ENCODE measurements around the gene UVRAG. TPM values are rescaled to one million over a fixed set of nuclear protein-coding genes. Genes with fewer than 3 reads are reported as not detected.

The UVRAG gene
- total and polyA plus RNA-seq, 7 donors = 6.2 to 16.8 (median 13.6) TPM

DNA sequence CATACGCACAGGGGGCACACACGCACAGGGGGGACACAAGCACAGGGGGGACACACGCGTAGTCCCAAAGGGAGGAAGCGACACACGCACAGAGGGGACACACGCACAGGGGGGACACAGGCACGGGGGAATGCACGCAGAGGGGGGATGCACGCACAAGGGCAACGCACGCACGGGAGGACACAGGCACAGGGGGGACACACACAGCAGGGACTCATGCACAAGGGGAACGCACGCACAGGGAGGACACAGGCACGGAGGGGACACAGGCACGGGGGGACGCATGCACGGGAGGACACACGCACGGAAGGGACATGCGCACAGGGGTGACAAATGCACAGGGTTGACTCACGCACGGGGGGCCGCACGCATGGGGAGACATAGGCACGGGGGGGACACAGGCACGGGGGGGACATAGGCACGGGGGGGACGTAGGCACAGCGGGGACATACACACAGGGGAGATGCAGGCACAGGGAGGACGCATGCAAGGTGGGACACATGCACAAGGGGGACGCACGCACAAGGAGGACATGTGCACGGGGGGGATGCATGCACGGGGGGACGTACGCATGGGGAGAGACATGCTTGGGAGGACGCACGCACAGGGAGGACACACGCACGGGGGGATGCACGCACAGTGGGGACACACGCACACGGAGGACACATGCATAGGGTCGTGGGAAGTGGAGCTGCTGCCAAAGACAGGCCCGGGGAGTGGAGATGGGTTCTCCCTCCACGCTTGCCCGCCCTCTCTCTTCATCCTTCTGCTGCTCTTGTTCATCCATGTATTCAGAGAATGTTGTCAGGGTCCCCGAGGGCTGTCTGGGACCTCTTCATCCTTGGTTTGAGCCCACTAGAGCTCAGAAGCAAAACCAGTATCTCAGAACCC is 350.1 kb downstream of the UVRAG start:
- Histone ChIP-seq H3K4me3 (no peak overlapping the region), H3K27ac (no peak overlapping the region), H3K9me3 (no peaks in the 10 kb centered on the region), H3K4me1 (peaks cover 8% of the 10 kb centered on the region), H3K36me3 (ENCODE audit: insufficient read depth in 1 of 2, low read depth in 1 of 2) (no peaks in the 10 kb centered on the region), H3K27me3 (ENCODE audit: insufficient read depth in 3 of 3, low read length in 2 of 3) (no peaks in the 10 kb centered on the region)
- ATAC-seq (no peak), DNase-seq (no peak)
- TF ChIP-seq CTCF (IDR thresholded peaks at IDR 0.05) = no peak
- intact Hi-C loops (cut with DNase I) = loop anchor here in 1 of 2 donors (10.0 kb wide), 1 partner anchor 80 kb away; no protein-coding TSS in a partner anchor
- WGBS, 3 donors = 84 to 88% (median 87%) methylated on average over 46 to 50 of the region's 50 CpGs

GRCh38 chr11:76166314-76166713 is 351.3 kb downstream of the UVRAG start:
- H3K27ac ChIP-seq = no peak overlapping the region
- H3K4me1 ChIP-seq = peaks cover 8% of the 10 kb centered on the region
- DNase-seq = peak in 1 of 2 donors; percentile 36
- ATAC-seq = no peak
- intact Hi-C loops (cut with DNase I) = loop anchor here in 1 of 2 donors (10.0 kb wide), 1 partner anchor 78 kb away; no protein-coding TSS in a partner anchor
- WGBS, 3 donors = 72 to 82% (median 80%) methylated on average over 6 of the region's 6 CpGs
- H3K36me3 ChIP-seq (ENCODE audit: insufficient read depth in 1 of 2, low read depth in 1 of 2) = no peaks in the 10 kb centered on the region
- H3K9me3 ChIP-seq = no peaks in the 10 kb centered on the region
- no peak overlapping the region for H3K4me3 ChIP-seq
- no peak for TF ChIP-seq CTCF (IDR thresholded peaks at IDR 0.05)
- H3K27me3 ChIP-seq (ENCODE audit: insufficient read depth in 3 of 3, low read length in 2 of 3) = no peaks in the 10 kb centered on the region

- Histone ChIP-seq H3K4me3 (no peak overlapping the region), H3K4me1 (no peaks in the 10 kb centered on the region), H3K9me3 (no peaks in the 10 kb centered on the region), H3K27me3 (ENCODE audit: insufficient read depth in 3 of 3, low read length in 2 of 3) (no peaks in the 10 kb centered on the region), H3K36me3 (ENCODE audit: insufficient read depth in 1 of 2, low read depth in 1 of 2) (no peaks in the 10 kb centered on the region), H3K27ac (no peak overlapping the region)
- no peak for DNase-seq
- no peak for TF ChIP-seq CTCF (IDR thresholded peaks at IDR 0.05)
- WGBS, 3 donors = 33 to 54% (median 36%) methylated on average over 13 of the region's 13 CpGs
- intact Hi-C loops (cut with DNase I) = loop anchor here in 1 of 2 donors (10.0 kb wide), 1 partner anchor 77 kb away; no protein-coding TSS in a partner anchor
- ATAC-seq = peak in 1 of 4 donors; percentile 20
Measured at GRCh38 chr11:76167590-76167989, 352.6 kb downstream of the UVRAG start.

DNA sequence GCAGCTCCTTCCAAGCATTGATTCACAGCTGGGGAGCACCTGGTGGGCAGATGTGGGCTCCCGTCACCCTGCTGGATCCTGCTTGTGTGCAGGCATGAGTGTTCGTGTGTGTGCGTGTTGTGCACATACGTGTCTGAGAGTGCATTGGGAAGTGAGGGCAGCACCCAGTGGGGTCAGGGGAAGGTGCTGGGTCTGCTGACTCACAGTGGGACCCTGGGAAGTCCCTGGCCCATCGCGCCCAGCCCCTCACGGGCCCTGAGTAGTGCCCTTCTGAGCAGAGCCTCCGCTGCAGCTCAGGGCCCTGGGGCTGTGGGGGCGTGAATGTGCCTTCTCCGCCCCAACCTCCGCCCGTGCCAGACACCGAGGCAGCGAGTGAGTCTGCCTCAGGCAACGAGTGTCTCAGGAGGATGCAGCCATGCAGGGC is 354.5 kb downstream of the UVRAG start:
- H3K9me3 ChIP-seq = no peaks in the 10 kb centered on the region
- intact Hi-C loops (cut with DNase I) = loop anchor here in 1 of 2 donors (10.0 kb wide), 1 partner anchor 75 kb away; no protein-coding TSS in a partner anchor
- H3K27ac ChIP-seq = no peak overlapping the region
- H3K4me3 ChIP-seq = no peak overlapping the region
- no peaks in the 10 kb centered on the region for H3K27me3 ChIP-seq (ENCODE audit: insufficient read depth in 3 of 3, low read length in 2 of 3)
- H3K4me1 ChIP-seq = no peaks in the 10 kb centered on the region
- no peaks in the 10 kb centered on the region for H3K36me3 ChIP-seq (ENCODE audit: insufficient read depth in 1 of 2, low read depth in 1 of 2)
- DNase-seq = no peak
- 80 to 92% (median 81%) methylated on average over 15 of the region's 15 CpGs for WGBS, 3 donors
- no peak for TF ChIP-seq CTCF (IDR thresholded peaks at IDR 0.05)
- no peak for ATAC-seq
